Raji (cell line): ENCODE measurements around the gene CHST6.

Experiments
- POLR2A ChIP-seq: IDR thresholded peaks from 2 replicates; pipeline ENCODE4 v1.6.1; 2011; ENCODE audit warnings: low read depth, low read length, control low read depth; ENCODE audit not compliant: insufficient read depth

CHST6 gene

DNA sequence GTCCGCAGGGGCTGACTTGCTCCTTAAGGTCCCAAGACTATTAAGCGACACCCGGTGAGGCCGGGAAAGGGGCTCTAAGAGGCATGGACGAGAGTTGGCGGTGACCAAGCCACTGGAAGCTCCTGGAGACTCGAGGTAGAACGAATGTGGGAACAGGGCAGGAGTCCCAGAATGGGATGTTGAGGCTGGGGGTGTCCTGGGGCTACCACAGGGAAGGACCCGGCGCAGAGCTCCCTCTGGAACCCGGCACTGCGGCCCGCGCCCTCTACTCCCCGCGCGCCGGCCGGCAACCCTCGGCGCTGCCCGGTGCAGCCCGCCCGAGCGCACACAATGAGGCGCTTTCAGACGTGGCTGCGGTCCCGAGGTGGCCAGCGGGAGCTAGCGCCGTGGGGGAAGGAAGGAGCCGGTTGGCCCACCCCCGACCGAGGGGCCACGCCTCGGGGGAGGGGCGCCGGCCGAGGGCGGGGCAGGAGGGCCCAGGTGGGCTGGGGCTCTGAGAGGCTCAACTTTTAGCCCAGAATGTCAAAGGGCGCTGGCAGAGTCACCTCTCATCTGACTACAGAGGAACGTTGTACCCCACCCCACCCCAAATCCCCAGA, at the start of gene CHST6:
Gene CHST6, minus strand, starts transcription at position 366 of the 599 bp plus-strand sequence. CDS start 15,613 bp downstream, outside the sequence.
- no peak for TF ChIP-seq POLR2A

DNA sequence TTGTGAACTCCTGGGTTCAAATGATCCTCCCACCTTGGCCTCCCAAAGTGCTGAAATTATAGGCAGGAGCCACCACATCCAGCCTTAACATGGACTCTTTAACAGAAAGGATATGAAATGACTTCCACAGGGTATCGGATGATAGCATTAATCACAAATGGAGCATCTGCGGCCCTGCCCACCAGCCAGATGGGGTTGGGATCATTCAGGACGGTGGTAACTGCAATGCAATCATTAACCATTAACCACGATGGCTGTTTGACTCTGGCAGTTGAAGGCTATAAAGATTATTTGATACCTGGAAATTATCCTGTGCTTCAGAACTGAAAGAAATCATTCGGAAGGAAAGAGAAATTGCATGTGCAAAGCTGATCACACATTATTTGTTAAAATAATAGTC, 46.0 kb upstream of the CHST6 start:
- no peak for TF ChIP-seq POLR2A

DNA sequence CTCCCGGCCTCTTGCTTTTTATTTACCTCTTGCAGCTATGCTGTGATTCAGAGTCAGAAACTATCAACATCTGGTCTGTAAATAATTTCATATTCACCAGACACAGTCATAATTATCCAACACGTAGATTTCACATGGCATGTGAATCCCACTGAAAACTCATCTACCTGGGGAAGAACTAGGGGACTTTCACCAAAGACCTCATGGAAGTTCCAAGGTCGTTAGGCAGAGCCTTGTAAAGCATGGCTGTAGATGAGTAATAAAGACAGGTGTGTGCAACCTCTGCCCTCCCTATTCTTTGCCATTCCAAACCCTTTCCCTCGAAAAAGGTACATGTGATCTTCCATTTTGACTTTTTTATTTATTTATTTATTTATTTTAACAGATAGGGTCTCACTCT, 42.5 kb upstream of the CHST6 start:
- no peak for TF ChIP-seq POLR2A

DNA sequence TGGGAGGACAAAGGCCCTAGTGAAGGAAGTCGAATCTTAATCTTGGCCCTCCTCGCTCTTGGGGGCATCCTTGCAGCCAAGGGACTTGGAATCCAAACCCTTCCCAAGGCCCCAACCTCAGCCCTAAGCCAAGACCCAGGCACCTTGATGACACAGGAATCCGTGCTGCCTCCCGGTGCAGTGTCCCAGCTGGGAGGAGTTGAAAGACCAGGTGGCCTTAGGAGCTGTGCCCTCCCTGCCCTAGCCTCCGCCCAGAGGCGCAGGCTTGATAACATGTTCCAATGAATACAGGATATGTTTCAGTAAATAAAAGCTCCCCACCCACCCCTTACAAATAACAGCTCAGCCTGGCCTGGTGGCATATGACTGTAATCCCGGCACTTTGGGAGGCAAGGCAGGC, 40.7 kb upstream of the CHST6 start, which contains the start of gene CHST5:
Gene CHST5, minus strand, starts transcription at position 208 of the 400 bp plus-strand sequence. CDS start 5,724 bp downstream, outside the sequence.
- TF ChIP-seq POLR2A: no peak

DNA sequence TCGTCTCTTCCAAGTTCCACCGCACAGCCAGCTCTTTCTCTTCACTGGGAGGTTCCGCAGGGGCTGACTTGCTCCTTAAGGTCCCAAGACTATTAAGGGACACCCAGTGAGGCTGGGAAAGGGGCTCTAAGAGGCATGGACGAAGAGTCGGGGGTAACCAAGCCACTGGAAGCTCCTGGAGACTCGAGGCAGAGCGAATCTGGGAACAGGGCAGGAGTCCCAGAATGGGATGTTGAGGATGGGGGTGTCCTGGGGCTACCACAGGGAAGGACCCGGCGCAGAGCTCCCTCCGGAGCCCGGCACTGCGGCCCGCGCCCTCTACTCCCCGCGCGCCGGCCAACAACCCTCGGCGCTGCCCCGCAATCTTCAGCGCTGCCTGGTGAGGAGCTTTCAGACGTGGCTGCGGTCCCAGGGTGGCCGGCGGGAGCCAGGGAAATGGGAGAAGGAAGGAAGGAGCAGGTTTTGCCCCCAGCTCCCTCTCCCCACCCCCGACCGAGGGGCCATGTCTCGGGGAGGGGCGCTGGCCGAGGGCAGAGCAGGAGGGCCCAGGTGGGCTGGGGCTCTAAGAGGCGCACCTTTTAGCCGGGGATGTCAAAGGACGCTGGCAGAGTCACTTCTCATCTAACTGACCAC, 40.1 kb upstream of the CHST6 start:
- no peak for TF ChIP-seq POLR2A

DNA sequence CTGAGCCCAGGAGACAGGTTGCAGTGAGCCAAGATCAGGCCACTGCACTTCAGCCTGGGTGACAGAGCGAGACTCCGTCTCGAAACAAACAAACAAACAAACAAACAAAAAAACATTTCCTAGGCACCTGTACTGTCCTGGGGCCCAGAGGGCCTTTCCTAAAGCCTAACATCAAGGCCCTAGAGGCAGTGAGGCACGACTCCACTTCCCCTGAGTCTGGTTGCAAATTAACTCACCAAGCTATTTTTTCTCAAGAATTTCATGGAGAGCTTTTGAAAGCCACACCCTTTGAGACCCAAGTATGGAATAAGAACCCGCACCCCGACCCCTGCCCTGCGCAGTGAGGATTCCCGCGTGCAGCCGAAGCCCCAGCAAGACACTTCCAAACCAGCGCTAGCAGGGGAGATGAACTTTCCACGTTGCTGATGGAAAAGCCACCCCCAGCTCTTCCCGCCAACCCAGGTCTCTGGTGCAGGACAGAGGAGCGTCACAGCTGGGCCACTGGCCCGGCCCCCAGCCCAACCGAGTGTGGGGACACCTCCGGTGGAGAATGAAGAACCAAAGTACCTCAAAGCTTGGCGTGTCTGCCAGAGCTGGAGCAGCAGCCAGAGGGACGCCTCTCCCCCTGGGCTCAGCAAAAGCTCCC, 39.4 kb upstream of the CHST6 start:
- no peak for TF ChIP-seq POLR2A

DNA sequence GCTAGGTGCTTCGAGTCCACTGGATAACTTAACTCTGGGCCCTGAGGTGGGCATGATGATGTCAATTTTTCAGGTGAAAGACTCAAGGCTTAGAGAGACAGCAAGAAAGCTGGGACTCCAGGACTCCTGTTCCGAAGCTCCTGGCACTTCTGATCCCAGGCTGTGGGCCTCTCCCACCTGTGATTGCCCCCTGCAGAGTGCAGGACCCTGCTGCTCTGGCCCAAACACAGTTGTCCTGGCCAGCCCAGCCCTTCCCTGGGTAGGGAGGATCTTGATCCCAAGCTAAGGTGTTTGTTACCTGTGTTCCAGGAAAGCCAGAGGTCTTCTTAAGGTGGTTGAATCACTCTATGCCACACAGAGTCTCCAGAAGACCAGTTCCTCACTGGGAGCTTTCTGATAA, 37.5 kb upstream of the CHST6 start:
- no peak for TF ChIP-seq POLR2A

DNA sequence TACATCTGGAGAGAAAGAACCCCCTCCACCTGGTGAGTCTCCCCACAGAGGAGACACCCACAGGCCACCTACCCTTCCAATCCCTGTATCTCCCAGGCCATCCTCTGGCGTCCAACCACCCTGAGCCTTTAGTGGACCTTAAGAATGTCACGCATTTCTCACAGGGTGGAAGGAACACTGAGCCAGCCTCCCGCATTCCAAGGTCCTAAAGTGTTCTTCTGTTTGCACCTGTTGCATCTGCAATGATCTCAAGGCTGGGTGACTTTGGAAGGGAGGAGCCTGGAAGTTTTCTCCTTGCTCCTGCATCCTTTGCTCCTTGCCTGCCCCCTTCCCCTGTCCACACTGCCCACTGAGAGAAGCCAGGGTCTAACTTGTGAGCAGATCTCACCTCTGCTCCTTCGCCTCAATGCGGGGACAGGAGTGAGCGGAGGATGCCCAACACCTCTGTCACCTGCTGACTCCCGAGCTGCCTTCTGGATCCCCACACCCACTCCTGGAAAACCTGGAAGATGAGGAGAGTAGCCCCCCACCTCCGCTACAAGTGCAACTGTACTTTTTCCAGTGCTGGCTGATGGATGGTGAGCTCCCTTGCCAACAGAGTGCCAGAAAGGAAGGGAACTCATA, 37.0 kb upstream of the CHST6 start:
- TF ChIP-seq POLR2A: no peak

DNA sequence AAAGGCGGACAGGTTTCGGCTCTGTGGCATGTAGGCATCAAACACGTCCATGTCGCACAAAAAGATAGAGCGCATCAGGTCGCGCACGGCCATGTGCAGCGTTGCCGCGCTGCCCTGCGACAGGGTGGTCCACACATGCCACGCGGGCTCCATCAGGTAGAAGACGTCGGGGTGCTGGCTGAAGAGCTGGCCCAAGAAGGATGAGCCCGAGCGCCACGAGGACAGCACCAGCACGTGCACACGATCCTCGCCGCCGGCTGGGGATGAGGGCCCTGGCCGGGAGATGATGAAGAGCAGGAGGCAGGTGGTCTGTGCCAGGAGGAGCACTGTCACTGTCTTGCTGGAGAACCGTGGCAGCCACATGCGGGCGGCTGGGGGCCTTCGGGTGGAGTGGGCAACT, 34.7 kb upstream of the CHST6 start:
- TF ChIP-seq POLR2A: no peak

DNA sequence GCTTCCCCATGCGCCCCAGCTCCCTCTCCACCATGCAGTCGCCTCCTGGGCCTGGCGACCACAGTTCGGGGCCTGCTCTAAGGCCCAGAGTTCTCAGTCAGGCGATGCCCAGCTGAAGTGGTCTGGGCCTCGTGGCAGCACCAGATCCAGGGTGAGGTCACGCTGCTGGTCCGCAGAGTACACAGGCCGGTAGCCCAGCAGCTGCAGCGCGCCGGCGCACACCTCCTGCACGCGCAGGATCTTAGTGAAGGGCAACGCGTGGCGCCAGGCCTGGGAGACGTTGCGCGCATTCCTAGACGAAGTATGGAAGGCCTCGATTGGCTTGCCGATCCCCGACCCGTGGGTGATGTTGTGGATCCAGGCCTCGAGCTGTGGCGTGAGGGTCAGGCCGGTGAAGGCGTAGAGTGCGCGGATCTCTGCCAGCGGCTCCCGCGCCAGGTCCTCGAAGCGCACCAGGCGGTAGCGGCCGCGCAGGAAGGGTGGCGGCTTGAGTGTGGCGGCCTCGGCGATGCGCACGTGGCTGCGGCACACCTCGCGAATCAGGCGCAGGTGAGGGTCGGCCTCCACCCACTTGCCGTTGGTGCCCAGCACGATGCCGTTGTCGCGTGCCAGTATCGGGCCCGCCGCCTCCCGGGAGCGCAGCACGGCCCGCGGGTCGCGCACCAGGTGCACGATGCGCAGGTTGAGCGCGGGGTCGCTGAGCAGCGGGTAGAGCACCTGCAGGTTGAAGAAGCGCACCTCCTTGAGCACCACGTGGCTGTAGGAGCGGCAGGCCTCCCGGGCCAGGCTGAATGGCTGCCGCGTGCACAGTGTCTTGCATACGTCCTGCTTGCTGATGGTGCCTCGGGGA, 34.0 kb upstream of the CHST6 start:
- TF ChIP-seq POLR2A: no peak

DNA sequence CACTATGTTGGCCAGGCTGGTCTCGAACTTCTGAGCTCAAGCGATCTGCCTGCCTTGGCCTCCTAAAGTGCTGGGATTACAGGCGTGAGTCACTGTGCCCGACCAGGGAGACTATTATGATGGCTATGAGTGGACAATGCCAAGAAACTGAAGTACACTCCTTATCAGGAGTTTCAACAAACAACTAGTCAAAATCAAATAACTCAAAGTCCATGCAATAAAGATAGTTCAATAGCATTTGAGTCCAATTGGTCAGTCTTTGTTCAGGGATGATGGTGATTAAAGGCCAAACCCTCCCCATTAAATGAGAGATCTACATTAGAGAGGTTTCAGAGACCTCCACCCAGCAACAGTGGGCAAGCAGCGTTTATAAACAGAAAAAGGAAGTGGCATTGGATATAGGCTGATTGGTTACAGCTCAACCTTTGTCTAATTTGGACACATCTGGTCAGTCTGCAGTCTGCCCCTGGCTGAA, 32.6 kb upstream of the CHST6 start:
- no peak for TF ChIP-seq POLR2A

DNA sequence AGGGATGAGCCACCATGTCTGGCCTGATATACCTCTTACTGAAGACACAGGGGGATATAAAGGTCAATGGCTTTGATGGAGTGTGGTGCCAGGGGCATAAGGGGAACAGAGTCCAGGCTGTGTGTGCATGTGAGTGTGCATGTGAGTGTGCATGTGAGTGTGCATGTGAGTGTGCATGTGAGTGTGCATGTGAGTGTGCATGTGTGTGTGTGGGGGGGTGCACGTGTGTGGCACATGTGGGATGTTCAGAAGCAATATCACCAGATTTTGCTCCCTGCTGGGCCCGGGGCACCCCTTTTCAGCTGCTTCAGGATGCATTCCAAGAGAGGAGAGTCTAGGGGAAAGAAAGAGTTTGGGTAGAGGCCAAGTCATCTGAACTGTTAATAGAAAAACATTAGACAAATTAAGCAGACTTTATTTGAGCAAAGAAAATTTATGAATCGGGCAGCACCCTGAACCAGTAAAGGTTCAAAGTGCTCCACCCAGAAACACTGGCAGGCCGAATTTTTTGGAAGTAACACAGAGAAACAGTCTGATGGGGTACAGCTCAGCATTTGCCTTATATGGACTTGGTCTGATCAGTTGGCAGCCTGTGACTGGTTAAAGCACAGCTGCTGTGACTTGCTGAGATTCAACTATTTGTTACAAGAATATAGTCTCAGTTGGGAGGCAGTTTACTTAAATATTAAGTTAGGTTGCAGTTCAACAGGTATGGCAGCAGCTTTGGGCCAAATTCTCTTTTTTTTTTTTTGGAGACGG, 31.0 kb upstream of the CHST6 start:
- TF ChIP-seq POLR2A: no peak

DNA sequence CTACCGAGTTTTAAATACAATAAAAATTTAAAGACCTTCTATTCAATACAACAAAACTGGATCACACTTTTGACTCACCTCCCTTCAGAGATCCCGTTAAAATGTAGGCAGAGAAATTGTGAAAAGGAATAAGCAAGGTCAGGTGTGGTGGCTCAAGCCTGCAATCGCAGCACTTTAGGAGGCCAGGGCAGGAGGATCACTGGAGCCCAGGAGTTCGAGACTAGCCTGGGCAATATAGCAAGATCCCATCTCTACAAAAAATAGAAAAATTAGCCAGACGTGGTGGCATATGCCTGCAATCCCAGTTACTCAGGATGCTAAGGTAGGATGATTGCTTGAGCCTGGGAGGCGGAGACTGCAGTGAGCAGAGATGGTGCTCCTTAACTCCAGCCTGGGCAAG, 23.9 kb upstream of the CHST6 start:
- no peak for TF ChIP-seq POLR2A

DNA sequence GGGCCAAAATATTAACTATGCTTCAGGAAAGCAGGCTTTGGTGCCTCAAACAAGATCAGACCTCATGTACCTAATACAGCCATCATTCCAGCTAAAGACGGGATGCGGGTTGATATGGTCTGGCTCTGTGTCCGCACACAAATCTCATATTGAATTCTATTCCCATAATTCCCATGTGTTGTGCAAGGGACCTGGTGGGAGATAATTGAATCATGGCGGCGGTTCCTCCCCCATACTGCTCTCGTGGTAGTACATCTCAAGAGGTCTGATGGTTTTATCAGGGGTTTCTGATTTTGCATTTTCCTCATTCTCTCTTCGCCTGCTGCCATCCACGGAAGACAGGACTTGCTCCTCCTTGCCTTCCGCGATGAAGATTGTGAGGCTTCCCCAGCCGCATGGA, 19.1 kb upstream of the CHST6 start:
- no peak for TF ChIP-seq POLR2A
